DOHH2 (cell line): ENCODE data around the gene HEPACAM2.

Experiments used
- H3F3A ChIP-seq: fragments of 200-600 bp; sonication (generic), shearing (Covaris generic); 2 replicates; pipeline ENCODE4 v1.6.0; 2016; ENCODE audit warnings: antibody characterized with exemption, mild to moderate bottlenecking; ENCODE audit not compliant: control insufficient read depth, insufficient read depth
- H3K27ac ChIP-seq: fragments of 200-600 bp; sonication (generic); 2 replicates; pipeline ENCODE4 v1.5.1; 2014; ENCODE audit warnings: low read depth, mild to moderate bottlenecking, low read length, moderate library complexity
- H3K27me3 ChIP-seq: fragments of 200-600 bp; sonication (generic); 2 replicates; pipeline ENCODE4 v1.6.1; 2014; ENCODE audit warnings: mild to moderate bottlenecking, low read length, mixed read lengths; ENCODE audit not compliant: control insufficient read depth
- H3K36me3 ChIP-seq: fragments of 200-600 bp; sonication (generic); 2 replicates; pipeline ENCODE4 v1.6.1; 2014; ENCODE audit warnings: mild to moderate bottlenecking, low read length, moderate library complexity, mixed read lengths; ENCODE audit not compliant: control insufficient read depth
- H3K4me1 ChIP-seq: fragments of 200-600 bp; sonication (generic); 2 replicates; pipeline ENCODE4 v1.6.1; 2014; ENCODE audit warnings: mild to moderate bottlenecking, low read length, mixed read lengths; ENCODE audit not compliant: control insufficient read depth
- H3K4me2 ChIP-seq: fragments of 200-600 bp; sonication (generic); 2 replicates; pipeline ENCODE4 v1.6.0; 2014; ENCODE audit warnings: mild to moderate bottlenecking, low read length, moderate library complexity
- H3K4me3 ChIP-seq: fragments of 200-600 bp; sonication (generic); 2 replicates; pipeline ENCODE4 v1.5.1; 2014; ENCODE audit warnings: mild to moderate bottlenecking, low read length, mixed read lengths
- H3K79me2 ChIP-seq: fragments of 200-600 bp; sonication (generic); 2 replicates; pipeline ENCODE4 v1.6.1; 2014; ENCODE audit warnings: mild to moderate bottlenecking, low read length, mixed read lengths; ENCODE audit not compliant: control insufficient read depth
- H3K9me2 ChIP-seq: fragments of 200-600 bp; sonication (generic); replicated peaks from 2 replicates; pipeline ENCODE4 v1.6.1; 2014; ENCODE audit warnings: mild to moderate bottlenecking, low read length, mixed read lengths; ENCODE audit not compliant: control insufficient read depth
- H3K9me3 ChIP-seq: fragments of 200-600 bp; sonication (generic); 2 replicates; pipeline ENCODE4 v1.6.1; 2014; ENCODE audit warnings: antibody characterized with exemption, low read length, mixed read lengths; ENCODE audit not compliant: control insufficient read depth, insufficient read depth
- H4K20me1 ChIP-seq: fragments of 200-600 bp; sonication (generic); 2 replicates; pipeline ENCODE4 v1.6.0; 2014; ENCODE audit warnings: low read depth, mild to moderate bottlenecking, antibody characterized with exemption, low read length, moderate library complexity; ENCODE audit not compliant: control insufficient read depth, insufficient read depth
- EZH2phosphoT487 ChIP-seq: fragments of 200-600 bp; sonication (generic); IDR thresholded peaks from 2 replicates; pipeline ENCODE4 v1.6.1; 2017; ENCODE audit warnings: borderline replicate concordance, mild to moderate bottlenecking, antibody characterized with exemption, low read length, moderate library complexity, mixed read lengths
- TF ChIP-seq, protein P1 (sequence below): fragments of 200-600 bp; sonication (generic); IDR thresholded peaks from one replicate; pipeline ENCODE4 v1.5.1; 2014; ENCODE audit warnings: antibody characterized with exemption, mild to moderate bottlenecking, low read depth, low read length; ENCODE audit not compliant: poor library complexity, severe bottlenecking

The HEPACAM2 gene

DNA sequence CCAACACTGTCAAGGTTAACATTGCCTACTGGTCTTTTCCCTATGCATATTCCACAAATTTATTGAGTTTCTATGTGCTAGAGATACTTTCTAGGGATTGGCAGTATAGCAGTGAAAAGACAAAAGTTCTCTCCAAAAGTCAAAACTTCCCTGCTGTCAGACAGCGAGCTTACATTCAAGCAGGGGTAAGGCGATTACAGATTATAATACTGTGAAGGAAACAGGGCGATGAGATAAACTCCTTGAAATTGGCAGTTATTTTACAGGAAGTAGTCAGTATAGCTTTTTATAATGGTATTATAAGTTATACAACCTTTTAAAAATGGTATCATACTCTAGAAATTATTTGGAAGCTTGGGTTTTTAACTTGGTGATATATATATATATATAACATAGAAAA lies 15.8 kb upstream of the HEPACAM2 start:
- no peak for TF ChIP-seq EZH2phosphoT487
- TF ChIP-seq, protein P1, sequence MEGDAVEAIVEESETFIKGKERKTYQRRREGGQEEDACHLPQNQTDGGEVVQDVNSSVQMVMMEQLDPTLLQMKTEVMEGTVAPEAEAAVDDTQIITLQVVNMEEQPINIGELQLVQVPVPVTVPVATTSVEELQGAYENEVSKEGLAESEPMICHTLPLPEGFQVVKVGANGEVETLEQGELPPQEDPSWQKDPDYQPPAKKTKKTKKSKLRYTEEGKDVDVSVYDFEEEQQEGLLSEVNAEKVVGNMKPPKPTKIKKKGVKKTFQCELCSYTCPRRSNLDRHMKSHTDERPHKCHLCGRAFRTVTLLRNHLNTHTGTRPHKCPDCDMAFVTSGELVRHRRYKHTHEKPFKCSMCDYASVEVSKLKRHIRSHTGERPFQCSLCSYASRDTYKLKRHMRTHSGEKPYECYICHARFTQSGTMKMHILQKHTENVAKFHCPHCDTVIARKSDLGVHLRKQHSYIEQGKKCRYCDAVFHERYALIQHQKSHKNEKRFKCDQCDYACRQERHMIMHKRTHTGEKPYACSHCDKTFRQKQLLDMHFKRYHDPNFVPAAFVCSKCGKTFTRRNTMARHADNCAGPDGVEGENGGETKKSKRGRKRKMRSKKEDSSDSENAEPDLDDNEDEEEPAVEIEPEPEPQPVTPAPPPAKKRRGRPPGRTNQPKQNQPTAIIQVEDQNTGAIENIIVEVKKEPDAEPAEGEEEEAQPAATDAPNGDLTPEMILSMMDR: no peak
- H3K27me3 ChIP-seq: no peaks in the 10 kb centered on the region
- peaks cover 21% of the 10 kb centered on the region; the same call in 1 of the 2 replicates for H3K79me2 ChIP-seq
- H3K9me3 ChIP-seq: no peaks in the 10 kb centered on the region
- H3K9me2 ChIP-seq: no peaks in the 10 kb centered on the region
- H3K4me1 ChIP-seq: no peaks in the 10 kb centered on the region
- 0 out of 2 replicates have a peak, but pooled peaks cover 7% of the 10 kb centered on the region for H4K20me1 ChIP-seq
- H3K27ac ChIP-seq: no peak overlapping the region
- H3K4me2 ChIP-seq: no peak overlapping the region
- H3F3A ChIP-seq: no peaks in the 10 kb centered on the region
- no peak overlapping the region for H3K4me3 ChIP-seq
- H3K36me3 ChIP-seq: no peaks in the 10 kb centered on the region

- Histone ChIP-seq H3K9me3 (no peaks in the 10 kb centered on the region), H3K27ac (no peak overlapping the region), H4K20me1 (no peaks in the 10 kb centered on the region), H3K4me3 (no peak overlapping the region), H3K4me1 (no peaks in the 10 kb centered on the region), H3F3A (no peaks in the 10 kb centered on the region), H3K27me3 (no peaks in the 10 kb centered on the region), H3K4me2 (no peak overlapping the region), H3K36me3 (no peaks in the 10 kb centered on the region), H3K79me2 (peaks cover 33% of the 10 kb centered on the region), H3K9me2 (no peaks in the 10 kb centered on the region)
- TF ChIP-seq, protein P1: no peak
- no peak for TF ChIP-seq EZH2phosphoT487
Observed at GRCh38 chr7:93239824-93240223, 13.6 kb upstream of the HEPACAM2 start.

DNA sequence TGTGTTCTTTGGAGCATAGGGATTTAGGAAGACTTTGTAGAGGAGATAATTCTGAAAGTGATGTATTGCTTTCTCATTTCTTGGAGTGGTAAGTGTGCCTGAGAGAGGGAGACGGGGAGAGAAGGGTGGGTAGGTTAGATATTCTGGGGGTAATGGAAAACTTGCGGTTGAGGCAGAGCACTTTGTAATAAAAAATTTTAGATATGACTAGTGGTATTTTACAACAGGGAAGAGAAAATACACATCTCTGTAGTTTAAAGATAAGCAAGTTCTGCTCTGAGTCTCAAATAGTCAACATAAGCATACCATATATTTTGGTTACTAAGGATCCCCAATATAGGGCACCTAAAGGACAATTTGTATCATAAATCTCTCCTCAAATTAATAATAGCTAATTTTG lies 12.5 kb upstream of the HEPACAM2 start:
- Histone ChIP-seq H3F3A (no peaks in the 10 kb centered on the region), H3K9me3 (no peaks in the 10 kb centered on the region), H3K36me3 (no peaks in the 10 kb centered on the region), H3K4me2 (no peak overlapping the region), H3K9me2 (no peaks in the 10 kb centered on the region), H3K4me1 (peaks cover under 1% of the 10 kb centered on the region), H3K27ac (no peak overlapping the region), H3K4me3 (no peak overlapping the region), H3K79me2 (peaks cover 43% of the 10 kb centered on the region), H4K20me1 (no peaks in the 10 kb centered on the region), H3K27me3 (no peaks in the 10 kb centered on the region)
- no peak for TF ChIP-seq EZH2phosphoT487
- TF ChIP-seq, protein P1: no peak

- no peak overlapping the region for H3K4me2 ChIP-seq
- no peaks in the 10 kb centered on the region for H3K9me2 ChIP-seq
- H3K4me1 ChIP-seq: peaks cover 7% of the 10 kb centered on the region
- H3K36me3 ChIP-seq: no peaks in the 10 kb centered on the region
- no peaks in the 10 kb centered on the region for H3K9me3 ChIP-seq
- TF ChIP-seq, protein P1: no peak
- TF ChIP-seq EZH2phosphoT487: no peak
- H4K20me1 ChIP-seq: no peaks in the 10 kb centered on the region
- peaks cover 49% of the 10 kb centered on the region for H3K79me2 ChIP-seq
- H3K4me3 ChIP-seq: no peak overlapping the region
- H3K27me3 ChIP-seq: no peaks in the 10 kb centered on the region
- H3F3A ChIP-seq: no peaks in the 10 kb centered on the region
- no peak overlapping the region for H3K27ac ChIP-seq
Observed at GRCh38 chr7:93238131-93238530, 11.9 kb upstream of the HEPACAM2 start.
